K562 (cell line): ENCODE results near the gene ELF2. TPM values are rescaled to one million over a fixed set of nuclear protein-coding genes. Genes with fewer than 3 reads are reported as not detected.

Experiments used
- ATAC-seq: fragments of 200-7000 bp; cut with Tn5 transposase; 3 replicates; pipeline ENCODE4 v1.9.1; 2020; ENCODE audit warnings: moderate library complexity
- BruUV-seq: library from RNA; stranded (reverse); fragments of 400-500 nt; replicated peaks from 2 replicates; lab custom pipeline; 2021; lab: Mats Ljungman, UMichigan
- CTCF ChIA-PET: fragments of 300-600 bp; formaldehyde crosslinking; extraction: SDS; loops from one replicate; lab custom pipeline; 2021; ENCODE audit warnings: low intra/inter-chr PET ratio; lab: Yijun Ruan, JAX
- POLR2A ChIA-PET: fragments of 300-600, 350-650 bp; sonication (Branson Sonifier 250); formaldehyde crosslinking; extraction: SDS; loops from one replicate; lab custom pipeline; 2021; ENCODE audit warnings: antibody characterized with exemption, inconsistent platforms; lab: Yijun Ruan, JAX
- DNase-seq, 4 experiments: peaks; one replicate each; pipeline versions ENCODE4 v3.0.0 to v3.0.0-alpha.2; 2011 to 2018; ENCODE audit warnings: low spot score in 3 of 4, mixed read lengths in 3 of 4; ENCODE audit errors: extremely low read depth in 1 of 4
- FAIRE-seq: peaks from 2 replicates; lab custom pipeline; 2011; peaks lifted over from hg19 to GRCh38; lab: Jason Lieb, UNC
- H2AFZ ChIP-seq: 2 replicates; pipeline ENCODE4 v1.6.0; 2011; ENCODE audit warnings: low read depth, low read length, control low read depth, inconsistent platforms
- H3K27ac ChIP-seq: fragments of 200-600 bp; 3 replicates; pipeline ENCODE4 v1.8.0; 2011; ENCODE audit warnings: low read depth, mild to moderate bottlenecking, control low read depth, inconsistent platforms, low read length, moderate library complexity, mixed read lengths; ENCODE audit errors: extremely low read depth
- H3K27me3 ChIP-seq, 2 experiments: fragments of 300-600 bp in 1 of 2; 2 replicates in 1 of 2; 3 replicates in 1 of 2; pipeline versions ENCODE4 v1.6.0 to v1.8.0; 2011; ENCODE audit warnings: inconsistent platforms in 2 of 2, low read length in 2 of 2, mild to moderate bottlenecking in 1 of 2, mixed read lengths in 1 of 2, moderate library complexity in 1 of 2; ENCODE audit not compliant: control insufficient read depth in 2 of 2, insufficient read depth in 2 of 2
- H3K36me3 ChIP-seq: fragments of 300-600 bp; 3 replicates; pipeline ENCODE4 v1.8.0; 2011; ENCODE audit warnings: mild to moderate bottlenecking, low read length, inconsistent platforms; ENCODE audit not compliant: control insufficient read depth, insufficient read depth
- H3K4me1 ChIP-seq, 2 experiments: fragments of 200-600 bp in 1 of 2; replicated peaks in 1 of 2; 2 replicates in 1 of 2; 3 replicates in 1 of 2; pipeline versions ENCODE4 v1.5.1 to v1.8.0; 2011; ENCODE audit warnings: inconsistent platforms in 2 of 2, low read length in 2 of 2, mild to moderate bottlenecking in 1 of 2, mixed read lengths in 1 of 2, moderate library complexity in 1 of 2; ENCODE audit not compliant: control insufficient read depth in 2 of 2, insufficient read depth in 2 of 2
- H3K4me2 ChIP-seq: 2 replicates; pipeline ENCODE4 v1.6.1; 2011; ENCODE audit warnings: low read length, control low read depth, inconsistent platforms, mixed read lengths; ENCODE audit not compliant: insufficient read depth
- H3K4me3 ChIP-seq: fragments of 200-600 bp; sonication (generic), shearing (Covaris generic); 2 replicates; pipeline ENCODE4 v1.5.1; 2016; ENCODE audit warnings: control low read depth, inconsistent platforms
- H3K79me2 ChIP-seq: fragments of 200-600 bp; 3 replicates; pipeline ENCODE4 v1.8.0; 2011; ENCODE audit warnings: low read length, inconsistent platforms; ENCODE audit not compliant: control insufficient read depth, insufficient read depth
- H3K9ac ChIP-seq, 2 experiments: 2 replicates each; pipeline versions ENCODE4 v1.6.0 to v1.6.1; 2011; ENCODE audit warnings: low read depth in 2 of 2, low read length in 2 of 2, control low read depth in 1 of 2, inconsistent platforms in 1 of 2, mild to moderate bottlenecking in 1 of 2, mixed read lengths in 1 of 2; ENCODE audit not compliant: insufficient read depth in 1 of 2
- H3K9me1 ChIP-seq: one replicate; pipeline ENCODE4 v1.6.0; 2011; ENCODE audit warnings: inconsistent platforms, mild to moderate bottlenecking, low read length, moderate library complexity; ENCODE audit not compliant: control insufficient read depth, insufficient read depth
- H3K9me3 ChIP-seq: replicated peaks from 2 replicates; pipeline ENCODE4 v1.5.1; 2011; ENCODE audit warnings: low read depth, low read length, inconsistent platforms; ENCODE audit not compliant: control insufficient read depth, insufficient read depth
- H4K20me1 ChIP-seq: replicated peaks from 2 replicates; pipeline ENCODE4 v1.6.1; 2011; ENCODE audit warnings: low read length, inconsistent platforms, mixed read lengths; ENCODE audit not compliant: control insufficient read depth, insufficient read depth
- ARID2 ChIP-seq: fragments of 450-650 bp; IDR thresholded peaks from 2 replicates; pipeline ENCODE4 v1.6.1; 2017; ENCODE audit warnings: antibody characterized with exemption, mild to moderate bottlenecking
- BACH1 ChIP-seq: fragments of 200-800 bp; sonication (Bioruptor generic); IDR thresholded peaks from 2 replicates; pipeline ENCODE4 v1.6.1; 2016; ENCODE audit warnings: missing genetic modification characterization, missing compliant biosample characterization
- BCOR ChIP-seq: fragments of 450-650 bp; IDR thresholded peaks from 2 replicates; pipeline ENCODE4 v1.6.1; 2016
- C11orf30 ChIP-seq: fragments of 450-650 bp; IDR thresholded peaks from 2 replicates; pipeline ENCODE4 v1.6.1; 2016; ENCODE audit warnings: low read depth, mild to moderate bottlenecking
- DEAF1 ChIP-seq: fragments of 450-650 bp; formaldehyde crosslinking; IDR thresholded peaks from 2 replicates; pipeline ENCODE4 v1.4.0; 2020; ENCODE audit warnings: mild to moderate bottlenecking, moderate library complexity
- HDAC3 ChIP-seq: fragments of 450-650 bp; IDR thresholded peaks from 2 replicates; pipeline ENCODE4 v1.6.1; 2018; ENCODE audit warnings: borderline replicate concordance, mild to moderate bottlenecking, moderate library complexity; ENCODE audit not compliant: partially characterized antibody
- MIER1 ChIP-seq: fragments of 450-650 bp; IDR thresholded peaks from 2 replicates; pipeline ENCODE4 v1.6.1; 2016; ENCODE audit warnings: antibody characterized with exemption, mild to moderate bottlenecking, low read depth
- TOE1 ChIP-seq, 2 experiments: fragments of 450-650 bp in 1 of 2; sonication (generic) in 1 of 2; formaldehyde crosslinking in 1 of 2; IDR thresholded peaks; 2 replicates each; pipeline versions ENCODE4 v1.7.1 to v1.8.0; 2016 to 2022; ENCODE audit warnings: borderline replicate concordance in 2 of 2, mild to moderate bottlenecking in 2 of 2, antibody characterized with exemption in 1 of 2, inconsistent platforms in 1 of 2, low read depth in 1 of 2, missing genetic modification reagents in 1 of 2, moderate library complexity in 1 of 2
- ZEB2 ChIP-seq: fragments of 450-650 bp; IDR thresholded peaks from 2 replicates; pipeline ENCODE4 v1.6.1; 2016
- ZNF197 ChIP-seq: fragments of 200-800 bp; sonication (Bioruptor generic); IDR thresholded peaks from 2 replicates; pipeline ENCODE4 v1.6.1; 2016; ENCODE audit warnings: low read depth, missing genetic modification characterization, missing compliant biosample characterization
- ZNF311 ChIP-seq: fragments of 250-450 bp; sonication (Bioruptor Pico); IDR thresholded peaks from 2 replicates; pipeline ENCODE4 v1.4.0; 2020; ENCODE audit warnings: mild to moderate bottlenecking, moderate library complexity
- in situ Hi-C: fragments of 300-500 bp; cut with MboI; formaldehyde crosslinking; loops from 4 replicates; pipeline ENCODE4 v1.15.0; 2018; ENCODE audit warnings: inconsistent platforms, mixed read lengths
- intact Hi-C: fragments of 100-400 bp; cut with micrococcal nuclease; formaldehyde crosslinking; loops from 2 replicates; pipeline ENCODE4 v1.14.2; 2022
- polyA plus RNA-seq, 8 experiments: library from polyadenylated mRNA; depleted of rRNA in 4 of 8; stranded (reverse) in 5 of 8; unstranded in 3 of 8; fragments of >200 nt; fragmentation: Nextera tagmentation in 2 of 8; fragmentation: Illumina TruSeq in 1 of 8; extraction: Ambion mirVana in 2 of 8; extraction: Trizol in 1 of 8; gene quantifications; 2 replicates each; pipeline versions ENCODE4 v1.2.1 to v1.2.3, GENCODE V29; 2011 to 2014; ENCODE audit warnings: inconsistent platforms in 1 of 8, missing spikeins in 1 of 8
- total RNA-seq, 7 experiments: library from RNA; depleted of rRNA in 6 of 7; stranded (reverse); fragments of >200 nt in 6 of 7; fragmentation: Illumina TruSeq in 2 of 7; extraction: Trizol in 2 of 7; gene quantifications; 2 replicates each; pipeline versions ENCODE4 v1.2.1 to v1.2.3, GENCODE V29; 2011 to 2021; ENCODE audit warnings: low replicate concordance in 1 of 7
- TF ChIP-seq, protein P1 (sequence below): sonication (generic); formaldehyde crosslinking; IDR thresholded peaks from 2 replicates; pipeline ENCODE4 v1.8.0; 2023; ENCODE audit warnings: mild to moderate bottlenecking, missing genetic modification reagents
- TF ChIP-seq, protein P2 (sequence below): fragments of 450-650 bp; formaldehyde crosslinking; IDR thresholded peaks from 2 replicates; pipeline ENCODE4 v1.4.0; 2022; ENCODE audit warnings: missing genetic modification characterization

The ELF2 gene
- total and polyA plus RNA-seq, 9 of the 15 experiments (the other 6 are each of a cell fraction or from before 2014, with no cell fraction given): 9.4 to 58.7 (median 41.6) TPM

GRCh38 chr4:139188648-139189416 lies 11.8 kb upstream of the ELF2 start (continued):
- TF ChIP-seq, protein P1, sequence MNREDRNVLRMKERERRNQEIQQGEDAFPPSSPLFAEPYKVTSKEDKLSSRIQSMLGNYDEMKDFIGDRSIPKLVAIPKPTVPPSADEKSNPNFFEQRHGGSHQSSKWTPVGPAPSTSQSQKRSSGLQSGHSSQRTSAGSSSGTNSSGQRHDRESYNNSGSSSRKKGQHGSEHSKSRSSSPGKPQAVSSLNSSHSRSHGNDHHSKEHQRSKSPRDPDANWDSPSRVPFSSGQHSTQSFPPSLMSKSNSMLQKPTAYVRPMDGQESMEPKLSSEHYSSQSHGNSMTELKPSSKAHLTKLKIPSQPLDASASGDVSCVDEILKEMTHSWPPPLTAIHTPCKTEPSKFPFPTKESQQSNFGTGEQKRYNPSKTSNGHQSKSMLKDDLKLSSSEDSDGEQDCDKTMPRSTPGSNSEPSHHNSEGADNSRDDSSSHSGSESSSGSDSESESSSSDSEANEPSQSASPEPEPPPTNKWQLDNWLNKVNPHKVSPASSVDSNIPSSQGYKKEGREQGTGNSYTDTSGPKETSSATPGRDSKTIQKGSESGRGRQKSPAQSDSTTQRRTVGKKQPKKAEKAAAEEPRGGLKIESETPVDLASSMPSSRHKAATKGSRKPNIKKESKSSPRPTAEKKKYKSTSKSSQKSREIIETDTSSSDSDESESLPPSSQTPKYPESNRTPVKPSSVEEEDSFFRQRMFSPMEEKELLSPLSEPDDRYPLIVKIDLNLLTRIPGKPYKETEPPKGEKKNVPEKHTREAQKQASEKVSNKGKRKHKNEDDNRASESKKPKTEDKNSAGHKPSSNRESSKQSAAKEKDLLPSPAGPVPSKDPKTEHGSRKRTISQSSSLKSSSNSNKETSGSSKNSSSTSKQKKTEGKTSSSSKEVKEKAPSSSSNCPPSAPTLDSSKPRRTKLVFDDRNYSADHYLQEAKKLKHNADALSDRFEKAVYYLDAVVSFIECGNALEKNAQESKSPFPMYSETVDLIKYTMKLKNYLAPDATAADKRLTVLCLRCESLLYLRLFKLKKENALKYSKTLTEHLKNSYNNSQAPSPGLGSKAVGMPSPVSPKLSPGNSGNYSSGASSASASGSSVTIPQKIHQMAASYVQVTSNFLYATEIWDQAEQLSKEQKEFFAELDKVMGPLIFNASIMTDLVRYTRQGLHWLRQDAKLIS (CRISPR knock-in tag): peak; percentile 40; the same call in 1 of the 2 replicates
- TF ChIP-seq C11orf30 (peak; percentile 96), BACH1 (tag) (peak; percentile 85), TOE1 (IDR thresholded peaks at IDR 0.05; ENCODE audit: borderline replicate concordance) (0 out of 2 replicates have a peak, but pooled peaks have one; percentile 33), TOE1 (CRISPR knock-in tag; IDR thresholded peaks at IDR 0.05; ENCODE audit: borderline replicate concordance, low read depth) (no peak)

- Histone ChIP-seq H3K9me1 (no peaks in the 10 kb centered on the region), H3K79me2 (no peaks in the 10 kb centered on the region), H3K9me3 (no peaks in the 10 kb centered on the region), H3K27ac (no peak overlapping the region), H3K27me3 (no peaks in the 10 kb centered on the region), H3K9ac (no peak overlapping the region), H4K20me1 (no peaks in the 10 kb centered on the region), H3K4me2 (no peak overlapping the region), H3K36me3 (no peaks in the 10 kb centered on the region), H2AFZ (peak overlapping the region; percentile 35; the same call in 1 of the 2 replicates), H3K4me1 (peaks cover 5 to 14% of the 10 kb centered on the region in 2 experiments; a peak in 3 of 5 replicates), H3K4me3 (no peak overlapping the region)
- ChIA-PET CTCF (interaction anchor here (0.6 to 1.7 kb wide), 4 partner anchors 44 to 575 kb away, joined by 3 to 11 read pairs (median 6); no protein-coding TSS in a partner anchor), POLR2A (interaction anchor here (1.1 kb wide), 1 partner anchor 16 kb away, joined by 3 read pairs; no protein-coding TSS in a partner anchor)
- intact Hi-C loops: loop anchor here (1.0 to 10.0 kb wide), 4 partner anchors 43 to 471 kb away; no protein-coding TSS in a partner anchor
- no peak for DNase-seq
- in situ Hi-C loops: no loop called here
- peak; percentile 46 for ATAC-seq
- no TSS peak for BruUV-seq
- FAIRE-seq: peak; percentile 67
- TF ChIP-seq HDAC3 (peak; percentile 20), ARID2 (peak; percentile 47; the same call in 1 of the 2 replicates), DEAF1 (peak; percentile 48; the same call in 1 of the 2 replicates), MIER1 (no peak), ZNF311 (CRISPR knock-in tag) (no peak), BCOR (no peak), ZEB2 (no peak), ZNF197 (CRISPR knock-in tag) (no peak)
- TF ChIP-seq, protein P2, sequence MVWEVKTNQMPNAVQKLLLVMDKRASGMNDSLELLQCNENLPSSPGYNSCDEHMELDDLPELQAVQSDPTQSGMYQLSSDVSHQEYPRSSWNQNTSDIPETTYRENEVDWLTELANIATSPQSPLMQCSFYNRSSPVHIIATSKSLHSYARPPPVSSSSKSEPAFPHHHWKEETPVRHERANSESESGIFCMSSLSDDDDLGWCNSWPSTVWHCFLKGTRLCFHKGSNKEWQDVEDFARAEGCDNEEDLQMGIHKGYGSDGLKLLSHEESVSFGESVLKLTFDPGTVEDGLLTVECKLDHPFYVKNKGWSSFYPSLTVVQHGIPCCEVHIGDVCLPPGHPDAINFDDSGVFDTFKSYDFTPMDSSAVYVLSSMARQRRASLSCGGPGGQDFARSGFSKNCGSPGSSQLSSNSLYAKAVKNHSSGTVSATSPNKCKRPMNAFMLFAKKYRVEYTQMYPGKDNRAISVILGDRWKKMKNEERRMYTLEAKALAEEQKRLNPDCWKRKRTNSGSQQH: no peak
These were observed 7.1 kb upstream of the ELF2 start for GRCh38 chr4:139184129-139184528.
